Esophagus muscularis mucosa (tissue), 4 donors: Measurements from ENCODE around the gene EXOC3L1.

Source experiments
- EP300 ChIP-seq: sonication (generic); formaldehyde crosslinking; IDR thresholded peaks from one replicate; pipeline ENCODE4 v1.6.1; 2017; ENCODE audit warnings: antibody characterized with exemption
- POLR2A ChIP-seq: fragments of 450-650 bp; IDR thresholded peaks from one replicate; pipeline ENCODE4 v1.6.1; 2017; ENCODE audit warnings: antibody characterized with exemption, moderate library complexity, mild to moderate bottlenecking, low read depth
- POLR2AphosphoS5 ChIP-seq, 2 donors: sonication (generic); formaldehyde crosslinking; IDR thresholded peaks; one replicate each; pipeline ENCODE4 v1.6.1; 2017; ENCODE audit warnings: antibody characterized with exemption in 2 of 2
- TF ChIP-seq, protein P1 (sequence below), 3 experiments: fragments of 200-600 bp in 2 of 3; fragments of 450-650 bp in 1 of 3; sonication (generic) in 2 of 3; IDR thresholded peaks; one replicate each; pipeline ENCODE4 v1.5.1; 2017 to 2019; ENCODE audit warnings: antibody characterized with exemption in 3 of 3, mild to moderate bottlenecking in 2 of 3, moderate library complexity in 1 of 3

DNA sequence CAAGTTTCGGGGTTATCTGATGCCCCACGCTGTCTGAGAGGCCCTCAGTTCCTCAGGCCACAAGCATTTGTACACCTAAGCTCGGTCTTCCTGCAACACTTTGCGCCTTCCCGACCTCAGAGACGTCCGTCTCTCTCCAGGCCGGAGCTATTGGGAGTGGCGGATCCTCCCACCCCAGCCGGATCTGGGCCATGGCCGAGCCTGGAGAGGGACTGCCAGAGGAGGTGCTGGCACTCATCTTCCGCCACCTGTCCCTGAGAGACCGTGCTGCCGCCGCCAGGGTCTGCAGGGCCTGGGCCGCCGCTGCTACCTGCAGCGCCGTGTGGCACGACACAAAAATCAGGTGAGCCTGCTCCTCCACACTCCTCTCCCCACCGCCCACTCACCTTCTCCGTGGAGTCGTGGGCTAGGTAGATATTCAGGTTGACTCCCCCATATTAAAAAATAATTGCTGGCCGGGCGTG is 28.3 kb downstream of the EXOC3L1 start:
- TF ChIP-seq, protein P1, sequence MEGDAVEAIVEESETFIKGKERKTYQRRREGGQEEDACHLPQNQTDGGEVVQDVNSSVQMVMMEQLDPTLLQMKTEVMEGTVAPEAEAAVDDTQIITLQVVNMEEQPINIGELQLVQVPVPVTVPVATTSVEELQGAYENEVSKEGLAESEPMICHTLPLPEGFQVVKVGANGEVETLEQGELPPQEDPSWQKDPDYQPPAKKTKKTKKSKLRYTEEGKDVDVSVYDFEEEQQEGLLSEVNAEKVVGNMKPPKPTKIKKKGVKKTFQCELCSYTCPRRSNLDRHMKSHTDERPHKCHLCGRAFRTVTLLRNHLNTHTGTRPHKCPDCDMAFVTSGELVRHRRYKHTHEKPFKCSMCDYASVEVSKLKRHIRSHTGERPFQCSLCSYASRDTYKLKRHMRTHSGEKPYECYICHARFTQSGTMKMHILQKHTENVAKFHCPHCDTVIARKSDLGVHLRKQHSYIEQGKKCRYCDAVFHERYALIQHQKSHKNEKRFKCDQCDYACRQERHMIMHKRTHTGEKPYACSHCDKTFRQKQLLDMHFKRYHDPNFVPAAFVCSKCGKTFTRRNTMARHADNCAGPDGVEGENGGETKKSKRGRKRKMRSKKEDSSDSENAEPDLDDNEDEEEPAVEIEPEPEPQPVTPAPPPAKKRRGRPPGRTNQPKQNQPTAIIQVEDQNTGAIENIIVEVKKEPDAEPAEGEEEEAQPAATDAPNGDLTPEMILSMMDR (IDR thresholded peaks at IDR 0.05), result no peak
- TF ChIP-seq POLR2A (no peak), EP300 (no peak), POLR2AphosphoS5 (IDR thresholded peaks at IDR 0.05) (no peak)
